Mammary epithelial cell (primary cell): ENCODE results near the gene PHLDB1.

Experiments
- EZH2 ChIP-seq: IDR thresholded peaks from 2 replicates; pipeline ENCODE4 v1.6.1; 2012; ENCODE audit warnings: low read length, inconsistent platforms, borderline replicate concordance
- TF ChIP-seq, protein P1 (sequence below), 2 donors: IDR thresholded peaks in 1 of 2; conservative IDR thresholded peaks in 1 of 2; 2 replicates each; pipeline ENCODE4 v1.5.1; 2011 to 2012; ENCODE audit warnings: inconsistent platforms in 2 of 2, low read length in 2 of 2, mild to moderate bottlenecking in 2 of 2, control low read depth in 1 of 2, low read depth in 1 of 2; ENCODE audit not compliant: insufficient read depth in 1 of 2; ENCODE audit errors: extremely low read depth in 1 of 2

DNA sequence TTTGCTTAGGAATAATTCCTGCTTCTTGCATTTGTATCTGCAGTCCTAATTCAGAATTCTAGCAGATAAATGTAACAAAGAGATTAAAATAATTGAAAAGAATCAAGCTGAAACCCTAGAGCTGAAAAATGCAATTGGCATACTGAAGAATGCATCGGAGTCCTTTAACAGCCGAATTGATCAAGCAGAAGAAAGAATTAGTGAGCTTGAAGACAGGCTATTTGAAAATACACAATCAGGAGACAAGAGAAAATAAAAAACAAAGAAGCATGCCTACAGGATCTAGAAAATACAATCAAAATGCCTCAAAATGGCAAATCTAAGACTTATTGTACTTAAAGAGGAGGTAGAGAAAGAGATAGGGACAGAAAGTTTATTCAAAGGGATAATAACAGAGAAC, 63.8 kb downstream of the PHLDB1 start:
- TF ChIP-seq, protein P1, sequence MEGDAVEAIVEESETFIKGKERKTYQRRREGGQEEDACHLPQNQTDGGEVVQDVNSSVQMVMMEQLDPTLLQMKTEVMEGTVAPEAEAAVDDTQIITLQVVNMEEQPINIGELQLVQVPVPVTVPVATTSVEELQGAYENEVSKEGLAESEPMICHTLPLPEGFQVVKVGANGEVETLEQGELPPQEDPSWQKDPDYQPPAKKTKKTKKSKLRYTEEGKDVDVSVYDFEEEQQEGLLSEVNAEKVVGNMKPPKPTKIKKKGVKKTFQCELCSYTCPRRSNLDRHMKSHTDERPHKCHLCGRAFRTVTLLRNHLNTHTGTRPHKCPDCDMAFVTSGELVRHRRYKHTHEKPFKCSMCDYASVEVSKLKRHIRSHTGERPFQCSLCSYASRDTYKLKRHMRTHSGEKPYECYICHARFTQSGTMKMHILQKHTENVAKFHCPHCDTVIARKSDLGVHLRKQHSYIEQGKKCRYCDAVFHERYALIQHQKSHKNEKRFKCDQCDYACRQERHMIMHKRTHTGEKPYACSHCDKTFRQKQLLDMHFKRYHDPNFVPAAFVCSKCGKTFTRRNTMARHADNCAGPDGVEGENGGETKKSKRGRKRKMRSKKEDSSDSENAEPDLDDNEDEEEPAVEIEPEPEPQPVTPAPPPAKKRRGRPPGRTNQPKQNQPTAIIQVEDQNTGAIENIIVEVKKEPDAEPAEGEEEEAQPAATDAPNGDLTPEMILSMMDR (conservative IDR thresholded peaks at IDR 0.05 in 1 of 2, IDR thresholded peaks at IDR 0.05 in 1 of 2; ENCODE audit: extremely low read depth in 1 of 2, insufficient read depth in 1 of 2, low read depth in 1 of 2, low read length in 2 of 2) = no peak
- no peak for TF ChIP-seq EZH2
